Suprapubic skin (tissue), 4 donors: ENCODE data around the gene MPZL3.

ENCODE experiments used
- EP300 ChIP-seq: sonication (generic); formaldehyde crosslinking; IDR thresholded peaks from one replicate; pipeline ENCODE4 v1.6.1; 2017; ENCODE audit warnings: antibody characterized with exemption
- POLR2A ChIP-seq, 2 donors: fragments of 450-650 bp; IDR thresholded peaks; one replicate each; pipeline ENCODE4 v1.6.1; 2017; ENCODE audit warnings: antibody characterized with exemption in 2 of 2, mild to moderate bottlenecking in 2 of 2, moderate library complexity in 2 of 2
- POLR2AphosphoS5 ChIP-seq, 3 donors: sonication (generic); formaldehyde crosslinking; IDR thresholded peaks; one replicate each; pipeline ENCODE4 v1.6.1; 2017; ENCODE audit warnings: antibody characterized with exemption in 3 of 3
- TF ChIP-seq, protein P1 (sequence below), 2 donors: fragments of 200-600 bp in 1 of 2; fragments of 450-650 bp in 1 of 2; sonication (generic) in 1 of 2; IDR thresholded peaks; one replicate each; pipeline ENCODE4 v1.5.1; 2016 to 2019; ENCODE audit warnings: antibody characterized with exemption in 2 of 2, mild to moderate bottlenecking in 1 of 2, moderate library complexity in 1 of 2

DNA sequence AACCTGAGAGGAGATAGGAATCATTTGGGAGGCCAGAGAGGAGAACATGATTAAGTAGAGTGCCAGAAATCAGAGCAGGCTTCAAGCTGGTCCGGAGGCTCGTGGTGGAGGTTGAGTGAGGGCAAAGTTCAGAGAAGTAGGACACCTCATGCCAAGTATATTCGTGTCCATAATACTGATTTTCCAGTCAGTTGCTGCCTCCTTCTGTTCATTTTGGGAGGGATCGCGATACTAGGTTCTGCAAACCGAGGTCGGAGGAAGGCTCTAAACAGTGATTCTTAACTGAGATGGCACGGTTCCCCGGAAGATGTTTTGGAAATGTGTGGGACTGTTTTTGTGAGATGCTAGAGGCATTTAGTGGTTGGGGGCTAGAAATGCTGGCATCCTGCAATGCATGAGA lies 38.8 kb upstream of the MPZL3 start:
- TF ChIP-seq, protein P1, sequence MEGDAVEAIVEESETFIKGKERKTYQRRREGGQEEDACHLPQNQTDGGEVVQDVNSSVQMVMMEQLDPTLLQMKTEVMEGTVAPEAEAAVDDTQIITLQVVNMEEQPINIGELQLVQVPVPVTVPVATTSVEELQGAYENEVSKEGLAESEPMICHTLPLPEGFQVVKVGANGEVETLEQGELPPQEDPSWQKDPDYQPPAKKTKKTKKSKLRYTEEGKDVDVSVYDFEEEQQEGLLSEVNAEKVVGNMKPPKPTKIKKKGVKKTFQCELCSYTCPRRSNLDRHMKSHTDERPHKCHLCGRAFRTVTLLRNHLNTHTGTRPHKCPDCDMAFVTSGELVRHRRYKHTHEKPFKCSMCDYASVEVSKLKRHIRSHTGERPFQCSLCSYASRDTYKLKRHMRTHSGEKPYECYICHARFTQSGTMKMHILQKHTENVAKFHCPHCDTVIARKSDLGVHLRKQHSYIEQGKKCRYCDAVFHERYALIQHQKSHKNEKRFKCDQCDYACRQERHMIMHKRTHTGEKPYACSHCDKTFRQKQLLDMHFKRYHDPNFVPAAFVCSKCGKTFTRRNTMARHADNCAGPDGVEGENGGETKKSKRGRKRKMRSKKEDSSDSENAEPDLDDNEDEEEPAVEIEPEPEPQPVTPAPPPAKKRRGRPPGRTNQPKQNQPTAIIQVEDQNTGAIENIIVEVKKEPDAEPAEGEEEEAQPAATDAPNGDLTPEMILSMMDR (IDR thresholded peaks at IDR 0.05) = no peak
- TF ChIP-seq EP300 (no peak), POLR2A (IDR thresholded peaks at IDR 0.05) (no peak), POLR2AphosphoS5 (IDR thresholded peaks at IDR 0.05) (no peak)
